Ureter (tissue), 1 donor: ENCODE measurements around the gene RYR1. TPM values are rescaled to one million over a fixed set of nuclear protein-coding genes. Genes with fewer than 3 reads are reported as not detected.
"Not testable (repeated sequence)": the region's sequence is repeated elsewhere in the genome, so short reads cannot be mapped to it uniquely, and the experiment has no call there.

Experiments
- DNase-seq: peaks from one replicate; pipeline ENCODE4 v3.0.0-alpha.2; 2020; ENCODE audit warnings: low spot score
- total RNA-seq: library from RNA; stranded (reverse); gene quantifications from one replicate; pipeline ENCODE4 v1.2.4, GENCODE V29; 2023
- donor health status: DM: yes; HTN: yes; CAD: no.

Gene RYR1
- total RNA-seq, 1 donor from 2014 or later: 3.4 TPM

DNA sequence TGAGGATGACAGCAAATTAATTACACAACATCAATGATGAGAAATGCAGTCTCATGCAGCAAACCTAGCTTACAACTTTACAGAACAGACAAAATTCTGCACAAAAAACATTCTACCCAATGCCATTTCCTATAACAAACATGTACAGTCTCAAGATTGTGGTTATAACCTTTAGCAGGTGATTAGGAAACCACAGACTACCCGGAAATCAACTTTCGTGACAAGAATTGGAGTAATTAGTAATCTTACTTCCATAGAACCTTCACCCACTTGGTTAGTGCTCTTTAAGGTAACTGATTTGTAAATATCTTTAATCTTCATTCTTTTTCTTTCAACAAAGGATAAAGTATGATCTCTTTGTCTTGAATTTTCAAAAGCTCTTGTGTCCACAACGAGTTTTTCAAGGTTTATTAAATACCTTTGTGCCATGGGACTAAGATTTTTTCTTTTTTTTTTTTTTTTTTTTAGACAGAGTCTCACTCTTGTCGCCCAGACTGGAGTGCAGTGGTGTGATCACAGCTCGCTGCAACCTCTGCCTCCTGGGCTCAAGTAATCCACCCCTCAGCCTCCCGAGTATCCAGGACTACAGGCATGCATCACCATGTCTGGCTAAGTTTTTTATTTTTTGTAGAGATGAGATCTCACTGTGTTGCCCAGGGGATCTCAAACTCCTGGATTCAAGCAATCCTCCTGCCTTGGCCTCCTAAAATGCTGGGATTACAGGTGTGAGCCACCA lies 105.5 kb downstream of the RYR1 start:
- no peak for DNase-seq

DNA sequence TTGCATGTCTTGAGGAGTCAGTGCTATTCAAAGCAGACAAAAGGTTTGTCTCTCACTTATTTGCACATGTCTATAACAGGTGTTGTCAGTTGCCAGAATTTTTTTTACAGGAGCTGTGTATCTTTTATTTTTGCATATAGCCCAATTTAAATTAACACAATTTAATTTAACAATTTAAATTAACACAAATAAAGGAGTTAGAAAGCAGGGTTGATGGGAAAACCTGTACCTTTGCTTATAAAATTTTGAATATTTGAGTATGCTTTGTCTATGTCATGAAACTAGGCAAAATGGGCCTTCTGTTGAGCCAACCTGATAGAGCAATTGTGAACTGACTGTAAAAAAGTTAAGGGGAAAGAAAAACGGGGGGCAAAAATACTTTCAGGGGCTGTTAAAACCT lies 106.3 kb downstream of the RYR1 start:
- DNase-seq: no peak

DNA sequence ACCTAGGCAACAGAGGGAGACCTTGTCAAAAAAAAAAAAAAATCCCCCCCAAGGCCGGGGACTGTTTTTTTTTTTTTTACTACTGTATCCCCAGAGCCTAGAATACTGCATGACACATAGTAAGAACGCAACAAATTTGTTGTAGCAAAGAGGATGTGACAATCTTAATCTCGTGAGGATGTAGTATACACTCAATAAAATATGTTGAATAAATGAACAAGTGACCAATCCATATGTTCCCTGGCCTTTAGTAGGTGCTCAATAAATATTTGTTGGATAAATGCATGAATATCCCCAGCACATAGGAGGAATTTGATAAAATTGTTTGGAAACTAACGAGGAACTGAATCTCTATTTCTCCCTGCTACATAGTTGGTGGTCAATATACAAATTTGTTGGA lies 108.5 kb downstream of the RYR1 start:
- no peak for DNase-seq

DNA sequence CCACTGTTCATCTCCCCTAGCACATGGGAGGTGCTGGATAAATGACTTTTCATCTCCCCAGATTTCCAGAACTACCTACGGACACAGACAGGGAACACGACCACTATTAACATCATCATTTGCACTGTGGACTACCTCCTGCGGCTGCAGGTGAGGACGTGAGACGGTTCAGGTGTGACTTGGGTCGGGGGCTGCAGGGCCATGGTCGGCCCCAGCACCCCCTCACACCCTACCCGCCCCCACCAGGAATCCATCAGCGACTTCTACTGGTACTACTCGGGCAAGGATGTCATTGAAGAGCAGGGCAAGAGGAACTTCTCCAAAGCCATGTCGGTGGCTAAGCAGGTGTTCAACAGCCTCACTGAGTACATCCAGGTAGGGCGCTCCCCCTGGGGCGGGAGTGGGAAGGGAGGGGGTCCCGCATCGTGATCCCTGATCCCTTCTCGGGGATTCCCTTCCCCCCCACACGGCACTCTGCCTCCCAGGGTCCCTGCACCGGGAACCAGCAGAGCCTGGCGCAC lies 109.9 kb downstream of the RYR1 start:
- DNase-seq: no peak

DNA sequence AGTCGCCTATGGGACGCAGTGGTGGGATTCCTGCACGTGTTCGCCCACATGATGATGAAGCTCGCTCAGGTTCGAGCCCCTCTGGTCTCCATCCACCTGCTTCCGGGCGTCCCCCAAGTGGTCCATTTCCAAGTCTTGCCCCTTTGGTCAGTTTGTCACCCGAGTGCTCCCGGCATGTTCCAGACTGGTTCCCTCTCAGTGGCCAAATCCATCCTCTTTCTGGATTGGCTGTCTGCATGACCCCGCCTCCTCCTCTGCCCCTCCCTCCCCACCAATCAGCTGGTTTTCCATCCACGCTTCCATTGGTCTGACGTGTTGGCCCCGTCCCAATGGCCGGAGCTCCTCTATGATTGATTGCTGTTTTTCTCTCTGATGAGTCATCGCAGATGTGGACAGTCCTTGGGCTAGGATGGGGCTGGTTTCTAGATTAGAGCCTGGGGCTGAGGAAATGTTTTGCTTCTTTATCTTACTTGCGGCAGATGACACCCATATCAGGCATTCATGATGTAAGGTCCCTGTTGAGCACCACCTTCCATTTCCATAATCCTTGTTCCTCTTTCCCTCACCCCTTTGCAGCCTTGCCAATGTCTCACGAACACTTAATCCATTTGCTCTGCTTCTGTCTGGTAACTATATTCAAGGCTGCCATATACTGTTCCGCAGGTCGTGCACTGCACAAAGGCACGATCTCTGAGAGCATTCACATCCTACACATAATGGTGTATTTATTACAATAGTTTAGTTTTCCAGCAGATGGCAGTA lies 110.5 kb downstream of the RYR1 start:
- peak; percentile 66 for DNase-seq

DNA sequence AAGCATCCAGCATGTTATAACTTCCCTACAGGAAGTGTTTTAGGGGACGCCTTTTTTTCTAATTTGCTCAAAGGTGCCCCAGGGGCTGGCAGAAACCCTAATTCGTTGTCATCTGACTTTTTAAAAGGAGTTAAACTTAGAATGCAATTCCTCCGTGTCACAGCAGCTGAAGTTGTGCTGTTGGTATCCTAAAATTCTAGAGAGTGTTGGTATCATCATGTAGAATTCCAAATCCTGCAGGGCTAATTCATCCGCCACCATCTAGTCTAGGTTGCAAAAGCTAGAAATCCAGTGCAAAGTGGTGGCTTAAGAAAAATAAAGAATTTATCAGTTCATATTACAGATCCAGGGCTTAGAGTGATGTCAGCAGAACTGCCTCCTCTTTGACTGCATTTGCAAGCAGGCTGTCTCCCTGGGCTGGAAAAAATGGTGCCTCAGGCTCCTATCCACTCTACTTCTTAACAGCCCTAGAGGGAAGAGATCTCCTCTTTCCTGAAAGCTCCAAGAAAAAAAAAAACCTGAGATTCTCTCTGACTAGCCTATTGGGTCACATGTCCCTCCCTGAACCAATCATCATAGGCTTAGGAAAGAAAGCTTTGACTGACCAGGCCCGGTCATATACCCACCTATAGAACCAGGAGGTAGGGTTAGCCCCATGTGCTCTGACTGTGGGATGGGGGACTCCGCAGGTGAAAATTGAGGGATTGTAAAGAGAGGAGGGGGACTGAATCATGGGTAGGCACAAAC lies 111.3 kb downstream of the RYR1 start:
- DNase-seq: no peak

DNA sequence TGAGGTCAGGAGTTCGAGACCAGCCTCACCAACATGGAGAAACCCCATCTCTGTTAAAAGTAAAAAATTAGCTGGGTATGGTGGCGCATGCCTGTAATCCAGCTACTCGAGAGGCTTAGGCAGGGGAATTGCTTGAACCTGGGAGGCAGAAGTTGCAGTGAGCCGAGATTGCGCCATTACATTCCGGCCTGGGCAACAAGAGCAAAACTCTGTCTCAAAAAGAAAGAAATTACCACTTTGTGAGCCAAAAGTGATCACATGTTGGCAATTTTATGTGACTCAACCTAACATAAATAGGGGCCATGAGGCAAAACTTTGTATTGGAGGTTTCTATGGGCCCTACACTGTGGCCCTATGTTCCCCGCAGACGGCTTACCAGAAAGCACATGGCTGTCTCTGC lies 112.1 kb downstream of the RYR1 start:
- no peak for DNase-seq

DNA sequence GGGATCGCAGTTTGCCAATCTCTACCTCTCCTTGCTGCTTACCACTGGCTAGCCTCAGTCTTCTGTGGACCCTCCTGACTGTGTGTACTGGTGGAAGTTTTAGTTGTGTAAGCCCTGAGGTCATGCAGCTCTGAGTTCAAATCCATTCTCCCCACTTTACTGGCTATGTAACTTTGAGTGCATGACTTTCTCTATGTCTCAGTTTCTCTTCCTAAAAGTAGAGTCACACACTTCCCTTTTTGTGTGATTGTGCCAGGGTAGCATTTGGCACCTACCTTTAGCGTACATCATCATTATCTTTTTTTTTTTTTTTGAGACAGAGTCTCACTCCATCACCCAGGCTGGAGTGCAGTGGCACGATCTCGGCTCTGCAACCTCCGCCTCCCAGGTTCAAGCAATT lies 113.9 kb downstream of the RYR1 start:
- DNase-seq: no peak

DNA sequence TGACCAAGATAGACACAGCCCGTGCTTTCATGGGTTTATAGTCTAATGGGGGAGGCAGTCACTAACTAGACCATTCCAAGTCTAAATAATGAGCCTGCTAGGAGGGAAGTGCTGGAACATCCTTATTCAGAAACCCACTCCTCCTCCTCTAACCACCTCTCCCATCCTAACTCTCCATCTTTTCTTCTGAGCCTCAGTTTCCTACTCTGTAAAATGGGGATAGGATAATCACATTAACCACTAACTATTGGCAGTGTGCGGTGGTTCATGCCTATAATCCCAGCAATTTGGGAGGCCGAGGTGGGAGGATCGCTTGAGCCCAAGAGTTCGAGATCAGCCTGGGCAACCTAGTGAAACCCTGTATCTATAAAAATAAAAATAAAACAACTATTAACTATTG lies 115.6 kb downstream of the RYR1 start:
- no peak for DNase-seq

DNA sequence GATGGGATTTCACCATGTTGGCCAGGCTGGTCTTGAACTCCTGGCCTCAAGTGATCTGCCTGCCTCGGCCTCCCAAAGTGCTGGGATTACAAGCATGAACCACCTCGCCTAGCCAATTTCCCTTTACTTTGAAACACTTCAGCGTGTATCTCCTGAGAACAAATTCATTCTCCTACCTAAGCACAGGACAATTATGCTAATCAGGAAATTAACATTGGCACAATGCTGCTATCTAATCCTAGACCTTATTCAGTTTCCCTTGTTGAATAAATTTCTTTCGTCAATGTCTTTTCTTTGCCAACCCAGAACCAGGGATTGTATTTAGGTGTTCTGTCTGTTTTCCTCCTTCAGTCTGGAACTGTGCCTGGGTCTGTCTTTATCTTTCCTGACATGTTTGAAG lies 116.5 kb downstream of the RYR1 start:
- DNase-seq: no peak

DNA sequence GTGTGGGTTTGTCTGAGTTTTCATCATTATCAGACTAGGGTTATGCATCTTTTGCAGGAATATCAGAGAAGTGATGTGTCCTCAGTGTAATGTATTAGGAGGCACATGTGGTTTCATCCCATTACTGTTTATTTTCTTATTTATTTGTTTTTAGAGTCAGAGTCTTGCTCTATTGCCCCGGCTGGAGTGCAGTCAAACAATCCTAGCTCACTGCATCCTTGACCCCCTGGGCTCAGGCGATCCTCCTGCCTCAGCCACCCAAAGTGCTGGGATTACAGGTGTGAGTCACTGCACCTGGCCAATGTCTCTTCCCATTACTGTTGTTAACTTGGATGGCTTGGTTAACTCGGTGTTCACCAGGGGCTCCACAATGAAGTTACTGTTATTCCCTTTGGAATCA lies 116.9 kb downstream of the RYR1 start:
- no peak for DNase-seq

DNA sequence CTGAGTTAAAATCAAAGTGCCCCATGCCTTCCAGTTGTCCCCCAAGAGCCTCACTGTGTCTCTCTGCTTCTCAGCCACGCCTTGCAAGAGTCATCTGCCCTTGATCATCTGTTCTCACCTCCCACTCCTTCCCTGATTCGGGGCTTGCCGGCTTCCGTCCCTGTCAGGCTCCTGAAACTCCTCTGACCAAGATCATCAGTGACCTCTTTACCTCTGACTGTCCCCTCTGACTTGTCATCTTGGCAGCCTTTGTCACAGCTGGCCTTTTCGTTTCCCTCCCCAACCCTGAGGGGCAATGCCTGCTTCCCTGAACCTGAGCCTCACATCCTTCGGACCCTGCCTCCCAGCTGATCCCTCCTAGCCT lies 117.9 kb downstream of the RYR1 start:
- DNase-seq: no peak

DNA sequence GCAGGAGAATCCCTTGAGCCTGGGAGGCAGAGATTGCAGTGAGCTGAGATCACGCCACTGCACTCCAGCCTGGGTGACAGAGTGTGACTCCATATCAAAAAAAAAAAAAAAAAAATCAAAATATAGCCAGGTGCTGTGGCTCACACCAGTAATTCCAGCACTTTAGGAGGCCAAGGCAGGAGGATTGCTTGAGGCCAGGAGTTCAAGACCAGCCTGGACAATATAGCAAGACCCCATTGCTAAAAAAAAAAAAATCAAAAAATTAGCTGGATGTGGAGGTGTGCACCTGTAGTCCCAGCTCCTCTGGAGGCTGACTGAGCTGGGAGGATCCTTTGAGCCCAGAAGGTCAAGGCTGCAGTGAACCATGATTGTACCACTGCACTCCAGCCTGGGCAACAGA lies 119.7 kb downstream of the RYR1 start:
- DNase-seq: not testable (repeated sequence)

DNA sequence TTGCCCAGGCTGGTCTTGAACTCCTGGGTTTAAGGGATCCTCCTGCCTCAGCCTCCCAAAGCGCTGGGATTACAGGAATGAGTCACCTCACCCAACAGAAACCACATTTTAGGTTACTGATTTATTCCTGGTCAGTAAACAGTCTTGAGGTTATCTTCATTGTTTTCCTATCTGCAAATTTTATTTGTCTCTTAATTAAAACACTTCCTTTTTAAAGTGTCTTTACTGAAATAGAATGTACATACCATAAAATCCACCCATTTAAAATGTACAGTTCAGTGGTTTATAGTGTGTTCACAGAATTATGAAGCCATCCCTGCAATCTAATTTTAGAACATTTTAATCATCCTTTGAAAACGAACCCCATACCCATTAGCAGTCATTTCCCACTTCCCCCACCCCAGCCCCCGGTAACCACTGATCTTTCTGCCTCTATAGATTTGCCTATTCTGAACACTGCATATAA lies 121.2 kb downstream of the RYR1 start:
- DNase-seq: no peak

DNA sequence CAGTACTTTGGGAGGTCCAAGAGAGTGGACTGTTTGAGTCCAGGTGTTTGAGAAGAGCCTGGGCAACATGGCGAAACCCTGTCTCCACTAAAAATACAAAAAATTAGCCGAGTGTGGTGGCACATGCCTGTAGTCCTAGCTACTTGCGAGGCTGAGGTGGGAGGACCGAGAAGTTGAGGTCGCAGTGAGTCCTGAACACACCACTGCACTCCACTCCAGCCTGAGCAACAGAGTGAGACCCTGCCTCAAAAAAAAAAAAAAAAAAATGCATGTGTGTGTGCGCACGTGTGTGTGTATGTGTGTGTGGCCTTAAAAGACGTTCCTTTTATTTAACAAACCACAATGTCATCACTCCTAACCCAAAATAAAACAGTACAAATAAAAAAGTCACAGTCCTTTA lies 121.7 kb downstream of the RYR1 start:
- no peak for DNase-seq

DNA sequence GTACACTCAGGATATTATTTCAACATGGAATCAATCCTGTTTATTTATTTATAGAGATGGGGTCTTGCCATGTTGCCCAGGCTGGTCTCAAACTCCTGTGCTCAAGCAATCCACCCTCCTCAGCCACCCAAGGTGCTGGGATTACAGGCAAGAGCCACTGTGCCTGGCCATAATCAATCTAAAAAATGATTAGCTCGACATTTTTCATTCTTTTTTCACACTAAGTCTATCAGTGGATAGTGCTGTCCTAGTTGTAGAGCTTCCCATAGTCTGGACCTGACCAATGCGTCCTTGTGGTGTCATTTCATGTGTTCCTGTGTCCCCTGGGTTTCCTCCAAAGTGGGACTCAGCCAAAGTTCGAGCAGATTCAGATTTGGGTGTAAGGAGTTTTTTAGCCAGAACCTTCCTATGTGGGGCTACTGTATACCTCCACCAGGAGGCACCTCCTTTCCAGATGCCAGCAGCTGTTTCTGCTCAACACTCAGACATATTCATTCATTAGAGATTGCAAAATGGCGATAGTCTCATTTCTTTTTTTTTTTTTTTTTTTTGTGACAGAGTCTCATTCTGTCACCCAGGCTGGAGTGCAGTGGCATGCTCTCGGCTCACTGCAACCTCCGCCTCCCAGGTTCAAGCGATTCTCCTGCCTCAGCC lies 123.2 kb downstream of the RYR1 start:
- no peak for DNase-seq

DNA sequence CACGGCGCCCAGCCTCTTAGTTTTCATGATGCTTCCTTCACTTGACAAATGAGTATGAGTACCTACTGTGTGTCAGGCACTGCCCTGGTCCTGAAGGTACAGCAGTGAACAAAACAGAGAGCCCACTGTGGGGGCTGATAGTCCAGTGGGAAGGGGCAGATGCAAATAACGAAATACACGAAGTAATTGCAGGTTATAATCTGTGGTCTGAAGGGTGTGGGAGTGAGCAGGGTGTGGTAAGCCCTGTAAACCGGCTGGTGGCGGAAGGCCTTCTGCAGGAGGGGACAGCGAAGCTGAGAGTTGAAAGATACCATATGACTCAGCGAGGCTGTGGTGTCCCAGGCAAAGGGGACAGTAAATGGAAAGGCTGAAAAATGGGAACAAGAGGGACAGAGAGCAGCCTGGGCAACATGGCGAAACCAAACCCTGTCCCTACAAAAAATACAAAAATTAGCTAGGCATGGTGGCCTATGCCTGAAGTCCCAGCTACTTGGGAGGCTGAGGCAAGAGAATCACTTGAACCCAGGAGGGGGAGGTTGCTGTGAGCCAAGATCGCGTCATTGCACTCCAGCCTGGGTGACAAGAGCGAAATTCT lies 123.8 kb downstream of the RYR1 start:
- DNase-seq: no peak

DNA sequence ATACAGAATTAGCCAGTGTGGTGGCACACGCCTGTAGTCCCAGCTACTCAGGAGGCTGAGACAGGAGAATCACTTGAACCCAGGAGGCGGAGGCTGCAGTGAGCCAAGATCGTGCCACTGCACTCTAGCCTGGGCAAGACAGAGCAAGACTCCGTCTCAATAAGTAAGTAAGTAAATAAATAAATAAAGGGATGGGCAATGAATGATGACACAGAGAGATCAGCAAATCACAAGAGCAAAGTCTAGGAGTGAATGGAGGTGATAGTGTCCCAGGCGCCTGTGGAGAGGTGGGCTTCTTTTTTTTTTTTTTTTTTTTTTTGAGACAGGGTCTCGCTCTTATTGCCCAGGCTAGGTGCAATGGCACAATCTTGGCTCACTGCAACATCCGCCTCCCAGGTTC lies 125.4 kb downstream of the RYR1 start:
- not testable (repeated sequence) for DNase-seq

DNA sequence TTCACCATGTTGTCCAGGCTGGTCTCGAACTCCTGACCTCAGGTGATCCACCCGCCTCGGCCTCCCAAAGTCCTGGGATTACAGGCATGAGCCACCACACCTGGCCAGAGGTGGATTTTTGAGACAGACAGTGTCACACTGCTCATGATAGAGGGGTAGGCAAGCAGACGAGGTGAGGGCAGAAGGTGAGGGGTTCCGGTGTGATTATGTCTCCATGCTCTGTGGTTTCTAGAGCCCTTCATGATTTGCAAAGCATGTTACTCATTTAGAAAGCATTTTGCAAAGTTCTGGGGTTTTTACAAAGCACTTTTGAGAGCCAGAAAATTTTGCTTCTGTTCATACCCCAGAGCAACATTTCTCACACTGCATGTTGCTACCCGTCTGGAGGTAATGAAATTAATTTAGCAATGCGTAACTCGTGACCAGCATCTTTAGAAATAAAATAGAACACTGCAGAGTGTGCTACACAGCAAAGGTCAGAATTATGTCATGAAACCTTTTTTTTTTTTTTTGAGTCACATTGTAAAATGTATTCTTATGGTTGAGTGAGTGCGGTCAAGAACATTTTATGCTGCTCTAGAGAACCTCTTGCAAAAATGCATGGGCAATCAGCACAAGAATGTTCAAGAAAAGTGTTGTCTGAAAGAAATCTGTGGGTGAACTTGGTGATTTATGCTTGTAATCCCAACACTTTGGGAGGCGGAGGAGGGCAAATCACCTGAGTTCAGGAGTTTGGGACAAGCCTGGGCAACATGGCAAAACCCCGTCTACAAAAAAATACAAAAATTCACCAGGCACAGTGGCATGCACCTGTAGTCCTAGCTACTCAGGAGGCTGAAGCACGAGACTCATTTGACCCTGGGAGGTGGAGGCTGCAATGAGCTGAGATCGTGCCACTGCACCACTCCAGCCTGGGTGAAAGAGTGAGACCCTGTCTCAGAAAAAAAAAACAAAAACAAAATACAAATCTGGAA lies 126.2 kb downstream of the RYR1 start:
- no peak for DNase-seq

DNA sequence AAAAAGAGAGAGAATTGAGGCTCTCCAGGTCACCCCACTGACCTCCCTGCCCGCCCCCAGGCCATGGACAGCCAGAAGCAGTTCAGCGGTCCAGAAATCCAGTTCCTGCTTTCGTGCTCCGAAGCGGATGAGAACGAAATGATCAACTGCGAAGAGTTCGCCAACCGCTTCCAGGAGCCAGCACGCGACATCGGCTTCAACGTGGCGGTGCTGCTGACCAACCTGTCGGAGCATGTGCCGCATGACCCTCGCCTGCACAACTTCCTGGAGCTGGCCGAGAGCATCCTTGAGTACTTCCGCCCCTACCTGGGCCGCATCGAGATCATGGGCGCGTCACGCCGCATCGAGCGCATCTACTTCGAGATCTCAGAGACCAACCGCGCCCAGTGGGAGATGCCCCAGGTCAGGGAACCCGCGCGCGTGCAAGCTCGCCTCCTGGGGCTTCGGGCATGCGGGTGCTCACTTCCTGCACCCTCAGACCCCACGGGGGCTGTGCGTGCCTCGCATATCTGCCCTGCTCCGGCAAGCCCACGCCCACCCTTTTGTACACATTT lies 127.6 kb downstream of the RYR1 start:
- DNase-seq: no peak
